GM12892 (cell line): Measurements from ENCODE around the gene AHNAK2.

Source experiments
- POLR2A ChIP-seq: IDR thresholded peaks from 2 replicates; pipeline ENCODE4 v1.6.1; 2011; ENCODE audit warnings: low read depth, low read length, control low read depth
- POLR2AphosphoS5 ChIP-seq: IDR thresholded peaks from 2 replicates; pipeline ENCODE4 v1.6.1; 2011; ENCODE audit warnings: low read depth, low read length, control low read depth
- TAF1 ChIP-seq: IDR thresholded peaks from 2 replicates; pipeline ENCODE4 v1.6.1; 2011; ENCODE audit warnings: low read depth, mild to moderate bottlenecking, control low read depth, low read length, borderline replicate concordance

GRCh38 chr14:104917993-104918392, 60.2 kb downstream of the AHNAK2 start:
- no peak for TF ChIP-seq POLR2AphosphoS5
- no peak for TF ChIP-seq POLR2A
- TF ChIP-seq TAF1: no peak
